Activated CD4-positive, alpha-beta T cell treated with anti-CD3 and anti-CD28 coated beads for 36 hours (primary cell): ENCODE results near the gene TTC7B. TPM values are rescaled to one million over a fixed set of nuclear protein-coding genes. Genes with fewer than 3 reads are reported as not detected.

ENCODE experiments used
- ATAC-seq: fragments of 200-7000 bp; cut with Tn5 transposase; one replicate; pipeline ENCODE4 v1.10.0; 2021; ENCODE audit warnings: mild to moderate bottlenecking, moderate library complexity
- CTCF ChIA-PET: fragments of 350-600 bp; sonication (Branson Sonifier 250); formaldehyde crosslinking; loops from one replicate; lab custom pipeline; 2021; ENCODE audit warnings: antibody characterized with exemption; lab: Charles Lee
- POLR2A ChIA-PET: fragments of 350-600 bp; sonication (Branson Sonifier 250); formaldehyde crosslinking; loops from one replicate; lab custom pipeline; 2021; ENCODE audit warnings: antibody characterized with exemption, inconsistent platforms; lab: Charles Lee
- DNase-seq: peaks from one replicate; pipeline ENCODE4 v3.0.0-alpha.2; 2020
- H3K27ac Mint-ChIP-seq: one replicate; pipeline ENCODE4 v1.8.0; 2021; ENCODE audit warnings: mixed read lengths
- H3K27me3 Mint-ChIP-seq: one replicate; pipeline ENCODE4 v1.8.0; 2021; ENCODE audit warnings: mixed read lengths
- H3K36me3 Mint-ChIP-seq: one replicate; pipeline ENCODE4 v1.8.0; 2021; ENCODE audit warnings: low read depth, mixed read lengths
- H3K4me1 Mint-ChIP-seq: one replicate; pipeline ENCODE4 v1.8.0; 2021; ENCODE audit warnings: mixed read lengths
- H3K4me3 Mint-ChIP-seq: one replicate; pipeline ENCODE4 v1.8.0; 2021; ENCODE audit warnings: mild to moderate bottlenecking, moderate library complexity, mixed read lengths
- H3K9me3 Mint-ChIP-seq: one replicate; pipeline ENCODE4 v1.8.0; 2021; ENCODE audit warnings: low read depth, mixed read lengths
- intact Hi-C, 2 experiments: fragments of 100-400 bp; cut with DNase I in 1 of 2; cut with micrococcal nuclease in 1 of 2; formaldehyde crosslinking; loops; one replicate each; pipeline versions ENCODE4 v1.14.2 to v1.15.1; 2022 to 2024; cut with DNase I, micrococcal nuclease
- total RNA-seq, 2 experiments: library from RNA; stranded (reverse); gene quantifications; one replicate each; pipeline ENCODE4 v1.2.3, GENCODE V29; 2021

The TTC7B gene
- total RNA-seq, 2 experiments from 2014 or later = 5.8 to 8.2 TPM

DNA sequence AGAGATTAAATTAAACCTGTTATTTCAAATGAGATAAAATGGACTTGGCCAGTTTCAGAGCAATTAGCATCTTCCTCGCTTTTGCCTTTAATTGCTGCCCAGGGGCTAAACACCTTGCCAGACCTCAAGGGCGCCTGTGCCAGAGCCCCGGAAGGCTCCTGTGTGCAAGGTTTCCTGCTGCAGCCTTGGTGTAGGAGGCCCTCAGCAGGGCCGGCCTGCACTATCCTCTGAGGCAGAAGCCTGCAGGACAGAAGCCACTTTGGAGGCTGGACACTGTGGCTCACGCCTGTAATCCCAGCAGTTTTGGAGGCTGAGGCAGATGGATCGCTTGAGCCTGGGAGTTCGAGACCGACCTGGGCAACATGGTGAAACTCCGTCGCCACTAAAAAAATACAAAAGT lies 269.0 kb downstream of the TTC7B start:
- DNase-seq = no peak
- no peaks in the 10 kb centered on the region for H3K9me3 Mint-ChIP-seq
- no peak overlapping the region for H3K27ac Mint-ChIP-seq
- H3K4me1 Mint-ChIP-seq = no peaks in the 10 kb centered on the region
- ChIA-PET POLR2A (no interaction called here), CTCF (interaction anchor here (0.6 kb wide), 1 partner anchor 194 kb away, joined by 4 read pairs; no protein-coding TSS in a partner anchor)
- H3K36me3 Mint-ChIP-seq = no peaks in the 10 kb centered on the region
- no peak overlapping the region for H3K4me3 Mint-ChIP-seq
- no peak for ATAC-seq
- intact Hi-C loops = no loop called here
- H3K27me3 Mint-ChIP-seq = no peaks in the 10 kb centered on the region

- ChIA-PET CTCF (interaction anchor here (0.6 kb wide), 1 partner anchor 193 kb away, joined by 4 read pairs; no protein-coding TSS in a partner anchor), POLR2A (no interaction called here)
- Mint-ChIP-seq H3K36me3 (no peaks in the 10 kb centered on the region), H3K4me1 (no peaks in the 10 kb centered on the region), H3K4me3 (no peak overlapping the region), H3K27ac (no peak overlapping the region), H3K27me3 (no peaks in the 10 kb centered on the region), H3K9me3 (no peaks in the 10 kb centered on the region)
- ATAC-seq = no peak
- no peak for DNase-seq
- intact Hi-C loops = no loop called here
These were observed 269.5 kb downstream of the TTC7B start for GRCh38 chr14:90546767-90547166.

- H3K4me1 Mint-ChIP-seq = no peaks in the 10 kb centered on the region
- no peak for ATAC-seq
- no peak overlapping the region for H3K27ac Mint-ChIP-seq
- H3K36me3 Mint-ChIP-seq = no peaks in the 10 kb centered on the region
- ChIA-PET POLR2A (no interaction called here), CTCF (interaction anchor here (0.6 kb wide), 1 partner anchor 193 kb away, joined by 4 read pairs; no protein-coding TSS in a partner anchor)
- H3K9me3 Mint-ChIP-seq = no peaks in the 10 kb centered on the region
- intact Hi-C loops = no loop called here
- DNase-seq = no peak
- H3K27me3 Mint-ChIP-seq = no peaks in the 10 kb centered on the region
- no peak overlapping the region for H3K4me3 Mint-ChIP-seq
These were observed 270.1 kb downstream of the TTC7B start for GRCh38 chr14:90545966-90546751.

DNA sequence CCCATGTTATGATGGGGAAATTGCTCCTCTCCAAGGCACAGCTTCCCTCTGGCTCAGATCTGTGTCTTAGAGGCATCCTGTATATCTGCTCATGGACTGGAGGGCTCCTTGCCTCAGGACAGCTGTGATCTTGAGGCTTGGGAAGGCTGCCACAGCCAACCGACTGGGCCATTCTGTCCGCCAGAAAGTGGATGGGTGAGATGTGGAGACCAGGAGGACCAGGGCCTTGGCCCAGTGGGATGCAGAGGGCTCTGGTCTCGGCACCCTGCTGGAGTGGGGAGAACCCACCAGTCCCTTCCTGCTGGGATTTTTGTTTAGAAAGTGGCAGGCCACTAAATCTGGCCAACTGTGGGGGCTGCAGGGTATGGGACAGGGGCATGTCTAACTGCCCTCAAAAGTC lies 270.8 kb downstream of the TTC7B start:
- no peaks in the 10 kb centered on the region for H3K27me3 Mint-ChIP-seq
- ChIA-PET CTCF (no interaction called here), POLR2A (no interaction called here)
- H3K9me3 Mint-ChIP-seq = no peaks in the 10 kb centered on the region
- DNase-seq (no peak), ATAC-seq (no peak)
- H3K36me3 Mint-ChIP-seq = no peaks in the 10 kb centered on the region
- intact Hi-C loops = no loop called here
- H3K4me1 Mint-ChIP-seq = no peaks in the 10 kb centered on the region
- H3K4me3 Mint-ChIP-seq = no peak overlapping the region
- H3K27ac Mint-ChIP-seq = no peak overlapping the region

- Mint-ChIP-seq H3K36me3 (no peaks in the 10 kb centered on the region), H3K27me3 (no peaks in the 10 kb centered on the region), H3K9me3 (no peaks in the 10 kb centered on the region), H3K27ac (no peak overlapping the region), H3K4me3 (no peak overlapping the region), H3K4me1 (no peaks in the 10 kb centered on the region)
- DNase-seq = no peak
- POLR2A ChIA-PET = no interaction called here
- no peak for ATAC-seq
- intact Hi-C loops = no loop called here
- CTCF ChIA-PET = no interaction called here
These were observed 271.3 kb downstream of the TTC7B start for GRCh38 chr14:90544971-90545370.

DNA sequence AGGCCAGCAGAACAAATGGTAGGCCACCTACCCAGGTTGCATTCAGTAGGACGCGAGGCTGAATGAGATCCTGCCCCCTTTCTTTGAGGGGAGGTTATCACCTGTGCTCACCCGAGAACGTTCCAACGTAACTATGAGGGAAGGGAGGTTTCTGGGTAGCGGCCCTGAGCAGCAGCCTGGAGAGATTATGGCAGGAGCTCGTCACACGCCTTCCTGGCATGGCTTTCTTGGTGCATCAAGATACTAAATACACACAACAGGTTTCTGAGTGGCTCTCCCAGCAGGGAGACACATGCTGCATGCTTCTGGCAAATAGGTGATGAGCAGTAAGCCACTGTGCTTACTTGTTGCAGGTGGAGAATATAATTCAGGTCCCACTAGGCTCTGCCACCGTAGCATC lies 271.7 kb downstream of the TTC7B start:
- intact Hi-C loops = no loop called here
- H3K27ac Mint-ChIP-seq = no peak overlapping the region
- ChIA-PET POLR2A (no interaction called here), CTCF (interaction anchor here (1.2 kb wide), 1 partner anchor 13 kb away, joined by 4 read pairs; no protein-coding TSS in a partner anchor)
- H3K36me3 Mint-ChIP-seq = no peaks in the 10 kb centered on the region
- no peak overlapping the region for H3K4me3 Mint-ChIP-seq
- H3K27me3 Mint-ChIP-seq = no peaks in the 10 kb centered on the region
- ATAC-seq (no peak), DNase-seq (no peak)
- no peaks in the 10 kb centered on the region for H3K9me3 Mint-ChIP-seq
- no peaks in the 10 kb centered on the region for H3K4me1 Mint-ChIP-seq

- ChIA-PET CTCF (interaction anchor here (0.9 to 1.2 kb wide), 3 partner anchors 13 to 214 kb away, joined by 3 to 5 read pairs (median 4); no protein-coding TSS in a partner anchor), POLR2A (no interaction called here)
- no peak overlapping the region for H3K27ac Mint-ChIP-seq
- no peaks in the 10 kb centered on the region for H3K4me1 Mint-ChIP-seq
- H3K36me3 Mint-ChIP-seq = no peaks in the 10 kb centered on the region
- intact Hi-C loops = no loop called here
- ATAC-seq = no peak
- no peaks in the 10 kb centered on the region for H3K9me3 Mint-ChIP-seq
- H3K4me3 Mint-ChIP-seq = no peak overlapping the region
- H3K27me3 Mint-ChIP-seq = no peaks in the 10 kb centered on the region
- DNase-seq = no peak
These were observed 272.4 kb downstream of the TTC7B start for GRCh38 chr14:90543876-90544275.

- CTCF ChIA-PET = interaction anchor here (0.8 kb wide), 1 partner anchor 1599 kb away, joined by 3 read pairs; no protein-coding TSS in a partner anchor
These were observed 275.1 kb downstream of the TTC7B start for GRCh38 chr14:90541076-90541634.

DNA sequence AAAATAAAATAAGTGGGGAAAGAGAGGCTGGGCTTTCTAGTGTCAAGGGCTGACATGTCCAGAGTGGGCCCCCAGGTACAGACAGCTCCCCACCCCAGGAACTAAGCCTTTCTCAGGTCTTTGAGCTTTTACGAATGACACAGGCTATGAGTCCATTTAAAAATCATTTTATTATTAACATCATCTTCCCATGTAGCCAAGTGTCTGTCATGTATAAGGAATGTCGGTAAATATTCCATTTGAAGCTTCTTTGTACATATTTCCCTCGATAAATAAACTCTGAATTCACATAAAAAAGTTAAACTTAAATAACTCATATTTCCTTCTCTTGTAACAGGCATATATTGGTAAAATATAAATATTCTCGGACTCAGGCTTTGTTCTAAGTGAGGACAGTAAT lies 275.8 kb downstream of the TTC7B start:
- intact Hi-C loops = no loop called here
- H3K27ac Mint-ChIP-seq = no peak overlapping the region
- ChIA-PET POLR2A (no interaction called here), CTCF (no interaction called here)
- no peaks in the 10 kb centered on the region for H3K9me3 Mint-ChIP-seq
- DNase-seq (no peak), ATAC-seq (no peak)
- no peaks in the 10 kb centered on the region for H3K27me3 Mint-ChIP-seq
- no peaks in the 10 kb centered on the region for H3K36me3 Mint-ChIP-seq
- no peaks in the 10 kb centered on the region for H3K4me1 Mint-ChIP-seq
- H3K4me3 Mint-ChIP-seq = no peak overlapping the region

More at GRCh38 chr14:90541076-90541634, 275.1 kb downstream of the TTC7B start:
- Mint-ChIP-seq H3K27me3 (no peaks in the 10 kb centered on the region), H3K36me3 (no peaks in the 10 kb centered on the region), H3K4me3 (no peak overlapping the region), H3K4me1 (no peaks in the 10 kb centered on the region), H3K9me3 (no peaks in the 10 kb centered on the region), H3K27ac (no peak overlapping the region)
- POLR2A ChIA-PET = no interaction called here
- DNase-seq = no peak
- intact Hi-C loops = no loop called here
- no peak for ATAC-seq

DNA sequence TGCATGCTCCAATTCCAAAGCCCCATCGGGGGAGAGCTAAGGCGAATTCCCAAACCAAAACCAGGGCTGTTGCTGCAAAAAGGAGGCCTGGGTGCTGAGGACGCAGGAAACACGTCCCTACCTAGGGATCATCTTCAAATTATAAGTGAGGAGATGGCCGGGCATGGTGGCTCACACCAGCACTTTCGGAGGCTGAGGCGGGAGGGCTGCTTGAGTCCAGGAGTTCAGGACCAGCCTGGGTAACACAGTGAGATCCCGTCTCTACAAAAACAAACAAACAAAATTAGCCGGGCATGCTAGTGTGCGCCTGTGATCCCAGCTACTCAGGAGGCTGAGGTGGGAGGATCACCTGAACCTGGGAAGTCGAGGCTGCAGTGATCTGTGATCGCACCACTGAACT lies 276.2 kb downstream of the TTC7B start:
- H3K4me1 Mint-ChIP-seq = no peaks in the 10 kb centered on the region
- no peaks in the 10 kb centered on the region for H3K36me3 Mint-ChIP-seq
- H3K27ac Mint-ChIP-seq = no peak overlapping the region
- DNase-seq (no peak), ATAC-seq (no peak)
- intact Hi-C loops = no loop called here
- ChIA-PET CTCF (no interaction called here), POLR2A (no interaction called here)
- H3K4me3 Mint-ChIP-seq = no peak overlapping the region
- no peaks in the 10 kb centered on the region for H3K9me3 Mint-ChIP-seq
- H3K27me3 Mint-ChIP-seq = no peaks in the 10 kb centered on the region

- intact Hi-C loops = no loop called here
These were observed 276.8 kb downstream of the TTC7B start for GRCh38 chr14:90539496-90539775.

More at GRCh38 chr14:90539496-90539775, 276.8 kb downstream of the TTC7B start:
- ChIA-PET POLR2A (no interaction called here), CTCF (no interaction called here)
- Mint-ChIP-seq H3K27me3 (no peaks in the 10 kb centered on the region), H3K9me3 (no peaks in the 10 kb centered on the region), H3K36me3 (no peaks in the 10 kb centered on the region), H3K4me3 (no peak overlapping the region), H3K4me1 (no peaks in the 10 kb centered on the region), H3K27ac (no peak overlapping the region)
- DNase-seq = no peak
- ATAC-seq = no peak
